Measurements from ENCODE around the gene FERMT2.

FERMT2 gene

DNA sequence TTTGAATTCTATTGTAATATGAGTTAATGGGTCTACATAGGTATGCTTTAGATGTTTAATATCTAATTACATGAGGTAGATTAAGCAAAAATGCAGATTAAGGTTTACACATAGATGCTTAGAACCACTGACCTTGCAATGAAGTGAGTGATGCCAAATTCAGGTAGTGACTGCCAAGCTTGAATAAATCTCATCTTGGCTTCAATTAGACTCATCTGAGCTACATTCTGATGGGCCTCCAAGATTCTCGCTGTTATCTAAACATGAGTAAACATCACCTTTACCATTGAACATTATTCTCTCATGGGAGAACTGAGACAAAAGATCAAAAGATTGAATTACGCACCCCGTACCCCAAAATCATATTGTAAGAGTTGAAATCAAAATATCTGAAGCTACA lies 90.6 kb downstream of the FERMT2 start:
- no peak for DNase-seq

GRCh38 chr14:52856139-52856538 lies 94.7 kb downstream of the FERMT2 start:
- DNase-seq, result no peak

- DNase-seq, result no peak
These were observed 97.4 kb downstream of the FERMT2 start for GRCh38 chr14:52853522-52853854.

- no peak for DNase-seq
These were observed 97.9 kb downstream of the FERMT2 start for GRCh38 chr14:52852810-52853521.

DNA sequence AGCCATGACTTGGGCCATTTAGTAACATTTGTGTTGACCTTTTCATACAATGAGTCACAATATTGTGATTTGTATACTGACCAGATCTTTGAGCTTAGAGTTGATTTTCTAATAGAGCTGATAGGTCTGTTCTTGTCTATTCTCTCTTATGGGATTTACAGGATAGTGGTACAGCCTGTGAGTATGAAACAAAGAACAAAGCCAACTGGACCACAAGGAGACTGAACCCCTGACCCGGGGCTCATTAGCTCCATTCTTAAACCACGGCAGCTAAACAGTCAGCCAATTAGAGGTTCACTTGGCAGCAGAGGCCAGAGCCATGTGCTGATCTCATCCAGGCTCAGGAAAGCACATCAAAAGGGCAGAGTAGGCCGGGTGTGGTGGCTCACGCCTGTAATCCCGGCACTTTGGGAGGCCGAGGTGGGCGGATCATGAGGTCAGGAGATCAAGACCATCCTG lies 100.4 kb downstream of the FERMT2 start:
- DNase-seq, result no peak

GRCh38 chr14:52848626-52849025 lies 102.2 kb downstream of the FERMT2 start:
- DNase-seq, result no peak

GRCh38 chr14:52846591-52846990 lies 104.3 kb downstream of the FERMT2 start:
- DNase-seq, result no peak

DNA sequence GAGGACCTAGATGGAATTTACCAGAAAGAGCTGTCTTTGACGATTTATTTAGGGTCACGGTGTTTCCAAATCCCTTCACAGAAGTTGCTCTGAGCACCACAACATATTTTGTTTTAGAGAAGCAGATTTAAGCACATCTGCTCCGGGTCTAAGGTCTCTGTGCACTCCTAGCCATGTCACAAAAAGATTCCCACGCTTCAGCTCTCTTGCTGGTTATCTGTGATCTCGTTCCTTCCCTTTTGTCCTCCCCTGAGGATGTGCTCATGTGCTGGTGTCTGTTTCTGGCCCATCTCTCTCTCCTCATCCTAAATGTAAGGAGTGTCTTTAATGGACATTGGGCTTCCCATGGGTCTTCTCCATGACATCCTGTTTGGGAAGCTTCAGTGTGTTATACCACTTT lies 105.8 kb downstream of the FERMT2 start:
- DNase-seq, result no peak

DNA sequence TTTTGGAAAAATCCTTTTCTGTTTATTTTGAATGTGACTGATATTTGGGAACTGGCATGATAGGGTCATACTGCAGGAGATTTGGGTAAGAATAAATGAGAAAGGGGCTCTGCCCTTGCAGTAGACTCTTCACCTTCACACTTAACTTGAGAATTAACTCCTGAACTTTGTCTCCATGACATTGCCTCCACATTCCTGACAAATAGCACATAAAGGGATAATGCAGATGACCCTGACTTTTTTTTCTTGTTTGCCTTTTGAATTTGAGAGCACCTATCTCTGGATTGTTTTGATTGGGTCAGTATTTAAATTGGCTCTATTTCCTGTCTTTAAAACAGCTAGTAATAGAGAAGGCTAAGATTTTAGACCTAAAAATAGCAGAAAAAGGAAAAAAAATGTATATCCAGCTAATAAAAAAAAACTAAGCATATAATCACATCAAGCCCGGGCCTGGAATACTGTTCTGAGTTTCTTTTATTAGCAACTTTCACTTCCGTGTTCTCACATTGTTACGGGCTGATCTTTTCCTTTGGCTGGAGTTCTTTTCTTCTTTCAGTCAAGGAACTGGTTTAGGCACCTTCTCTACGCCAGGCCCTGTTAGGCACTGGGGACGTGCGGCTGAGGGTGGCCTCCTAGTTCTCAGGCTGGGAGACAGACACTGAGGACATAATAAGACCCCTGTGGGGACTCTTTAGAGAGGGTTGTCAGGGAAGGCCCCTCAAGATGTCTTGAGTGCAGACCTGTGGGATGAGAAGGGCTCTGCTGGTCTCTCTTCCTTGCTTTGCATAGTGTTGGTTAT lies 106.4 kb downstream of the FERMT2 start:
- no peak for DNase-seq

DNA sequence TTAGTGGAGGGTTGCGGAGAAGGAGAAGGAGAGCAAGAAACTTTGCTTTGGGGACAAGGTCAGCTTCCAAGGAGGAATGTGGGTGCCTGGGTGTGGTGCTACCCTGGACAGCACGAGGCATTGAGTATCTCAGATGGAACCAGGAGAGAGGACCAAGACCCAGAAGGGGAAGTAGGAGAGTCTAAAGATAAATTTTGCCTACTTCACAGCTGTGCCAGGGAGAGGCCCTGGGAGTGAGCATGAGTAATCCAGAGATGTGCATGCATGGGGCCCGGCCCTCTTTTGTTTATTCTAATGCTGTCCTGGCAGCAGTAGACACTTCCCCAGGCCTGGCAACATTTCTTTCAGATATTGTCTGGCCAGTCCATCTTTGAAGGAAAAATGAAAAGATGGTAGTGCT lies 110.0 kb downstream of the FERMT2 start:
- DNase-seq, result no peak

DNA sequence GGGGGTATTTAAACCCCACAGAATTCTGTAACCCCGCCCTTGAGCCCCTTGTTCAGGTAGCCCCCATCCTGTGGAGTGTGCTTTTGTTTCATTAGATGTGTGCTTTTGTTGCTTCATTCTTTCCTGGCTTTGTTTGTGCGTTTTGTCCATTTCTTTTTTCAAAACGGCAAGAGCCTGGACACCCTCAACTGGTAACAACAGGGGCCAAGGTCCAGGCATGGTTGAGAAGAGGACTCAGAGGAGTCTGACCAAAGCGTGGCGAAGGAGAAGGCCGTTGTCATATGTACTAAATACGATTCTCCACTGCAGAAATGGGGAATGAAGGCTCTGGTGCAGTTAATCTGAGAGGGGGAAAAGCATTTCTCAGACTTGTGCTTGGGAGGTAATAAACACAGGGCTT lies 113.4 kb downstream of the FERMT2 start:
- no peak for DNase-seq

- DNase-seq, result no peak
These were observed 114.8 kb downstream of the FERMT2 start for GRCh38 chr14:52836063-52836462.

- no peak for DNase-seq
These were observed 115.5 kb downstream of the FERMT2 start for GRCh38 chr14:52835122-52835903.

DNA sequence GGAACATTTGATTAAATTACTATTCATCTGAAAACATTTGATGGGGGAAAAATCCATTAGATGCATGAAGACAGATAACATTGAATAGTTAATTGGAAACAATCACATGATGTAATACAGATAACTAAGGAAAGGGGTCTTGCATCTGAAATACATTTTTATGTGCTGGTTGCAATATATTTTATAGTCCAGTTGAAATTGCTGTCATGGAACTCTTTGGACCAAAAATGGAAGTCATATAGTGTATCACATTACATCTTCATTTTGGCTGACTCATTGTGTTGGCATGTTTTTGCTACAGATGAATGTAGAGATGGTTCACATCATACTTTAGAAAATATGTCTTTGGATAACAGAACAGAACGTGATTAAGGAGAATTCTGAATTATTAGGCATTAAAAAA lies 116.4 kb downstream of the FERMT2 start:
- peak; percentile 24 for DNase-seq

GRCh38 chr14:52833891-52834290 lies 117.0 kb downstream of the FERMT2 start:
- no peak for DNase-seq

GRCh38 chr14:52829527-52830185 lies 121.2 kb downstream of the FERMT2 start:
- DNase-seq, result no peak

- no peak for DNase-seq
These were observed 123.4 kb downstream of the FERMT2 start for GRCh38 chr14:52827426-52827825.

DNA sequence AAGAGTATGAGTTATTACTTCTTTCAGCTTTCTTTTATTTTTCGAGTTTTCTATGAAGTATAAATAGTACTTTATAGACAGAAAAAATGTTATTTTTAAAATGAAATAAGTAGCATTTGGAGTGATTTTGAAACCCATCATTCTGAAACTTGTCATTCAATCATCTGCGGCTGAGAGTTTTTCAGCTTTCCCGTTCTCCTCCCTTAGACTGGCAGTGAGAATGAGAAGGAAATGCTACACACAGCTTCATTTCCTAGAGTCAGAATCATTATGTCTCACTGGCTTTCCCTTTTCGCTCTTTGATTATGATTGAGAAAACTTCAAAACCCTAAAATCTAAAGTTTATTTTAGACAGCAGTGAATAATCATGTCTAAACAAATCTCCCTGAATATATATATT lies 125.8 kb downstream of the FERMT2 start:
- DNase-seq, result no peak

- no peak for DNase-seq
These were observed 126.4 kb downstream of the FERMT2 start for GRCh38 chr14:52824462-52824861.

DNA sequence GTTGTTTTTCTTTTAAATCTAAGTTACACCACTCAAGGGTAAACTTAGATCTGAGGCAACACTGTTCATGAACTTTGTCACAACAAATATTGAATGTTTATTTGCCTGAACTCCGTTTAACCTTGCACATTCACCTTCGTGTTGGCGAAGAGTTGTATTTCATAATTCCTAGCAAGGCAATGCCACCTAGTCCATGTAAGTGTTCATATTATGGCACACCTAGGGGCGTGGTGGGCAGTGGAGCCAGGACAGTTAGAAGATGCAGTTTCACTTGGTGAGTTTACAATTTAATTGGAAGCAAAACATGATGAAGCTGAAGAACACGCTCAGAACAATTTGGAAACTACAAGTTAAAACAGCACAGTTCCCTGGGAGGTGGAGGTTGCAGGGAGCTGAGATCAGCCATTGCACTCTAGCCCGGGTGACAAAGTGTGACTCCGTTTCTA lies 129.0 kb downstream of the FERMT2 start:
- no peak for DNase-seq

DNA sequence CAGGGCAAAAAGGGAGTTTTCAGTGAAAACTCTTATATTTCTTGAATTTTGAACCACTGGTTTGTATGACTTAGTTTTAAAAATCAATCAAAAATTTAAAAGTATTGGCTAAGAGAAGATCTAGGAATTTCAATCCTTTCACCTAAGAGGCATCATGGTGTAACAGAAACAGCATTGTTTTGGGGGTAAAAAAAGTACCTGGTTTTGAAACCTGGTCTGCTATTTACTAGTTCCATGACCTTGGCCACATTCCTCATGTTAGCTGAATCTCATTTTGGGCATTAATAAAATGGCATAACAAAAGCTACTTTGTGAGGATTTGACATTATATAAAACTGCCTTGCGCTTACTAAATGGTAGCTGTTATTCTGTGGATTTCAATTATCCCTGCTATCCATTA lies 142.7 kb downstream of the FERMT2 start:
- no peak for DNase-seq

Data from NCI-H2171 treated with DMSO at 0.1 percent for 48 hours (cell line).